Lung (tissue), 12 donors: Measurements from ENCODE around the gene HMGCS2. TPM values are rescaled to one million over a fixed set of nuclear protein-coding genes. Genes with fewer than 3 reads are reported as not detected.

ENCODE experiments used
- ATAC-seq: fragments of 200-7000 bp; cut with Tn5 transposase; one replicate; pipeline ENCODE4 v1.9.1; 2020; ENCODE audit warnings: moderate number of reproducible peaks; ENCODE audit not compliant: insufficient read depth, low FRiP score
- DNase-seq, 3 donors: peaks; one replicate each; pipeline ENCODE4 v3.0.0-alpha.2; 2013 to 2017
- H3K27ac ChIP-seq, 2 donors: one replicate each; pipeline ENCODE4 v1.5.1; 2013; ENCODE audit warnings: mild to moderate bottlenecking in 2 of 2, moderate library complexity in 2 of 2, control low read depth in 1 of 2, inconsistent platforms in 1 of 2, low read depth in 1 of 2, low read length in 1 of 2
- H3K27me3 ChIP-seq, 3 donors: one replicate each; pipeline ENCODE4 v1.5.1; 2013; ENCODE audit warnings: low read length in 2 of 3; ENCODE audit not compliant: control insufficient read depth in 3 of 3, insufficient read depth in 3 of 3
- H3K36me3 ChIP-seq, 4 donors: one replicate each; pipeline ENCODE4 v1.5.1; 2013; ENCODE audit warnings: low read length in 4 of 4, mild to moderate bottlenecking in 1 of 4, moderate library complexity in 1 of 4; ENCODE audit not compliant: control insufficient read depth in 4 of 4, insufficient read depth in 4 of 4
- H3K4me1 ChIP-seq, 5 donors: one replicate each; pipeline ENCODE4 v1.5.1; 2013; ENCODE audit warnings: low read length in 5 of 5, mild to moderate bottlenecking in 2 of 5, moderate library complexity in 1 of 5; ENCODE audit not compliant: control insufficient read depth in 5 of 5, insufficient read depth in 5 of 5
- H3K4me3 ChIP-seq: one replicate; pipeline ENCODE4 v1.5.1; 2013; ENCODE audit warnings: mild to moderate bottlenecking, control low read depth, moderate library complexity
- H3K9ac ChIP-seq, 2 donors: one replicate each; pipeline ENCODE4 v1.5.1; 2013; ENCODE audit warnings: low read length in 2 of 2, control low read depth in 1 of 2; ENCODE audit not compliant: insufficient read depth in 1 of 2
- H3K9me3 ChIP-seq, 4 donors: one replicate each; pipeline ENCODE4 v1.5.1; 2013; ENCODE audit warnings: low read length in 3 of 4, mild to moderate bottlenecking in 1 of 4, moderate library complexity in 1 of 4; ENCODE audit not compliant: control insufficient read depth in 4 of 4, insufficient read depth in 3 of 4
- CTCF ChIP-seq: IDR thresholded peaks from 2 replicates; pipeline ENCODE4 v1.5.1; 2012; ENCODE audit warnings: mild to moderate bottlenecking; ENCODE audit errors: control extremely low read depth, extremely low read depth
- WGBS, 2 donors: extraction: QIAGEN DNeasy Blood & Tissue Kit; methylation state at CpG; one replicate each; pipeline ENCODE4 v1.1.7; 2013; 5-methylcytosine and 5-hydroxymethylcytosine counted together
- polyA plus RNA-seq, 2 donors: library from polyadenylated mRNA; stranded (reverse); fragments of 200-250 nt; gene quantifications; one replicate each; pipeline ENCODE4 v1.2.1, GENCODE V29; 2013
- total RNA-seq, 2 donors: library from RNA; depleted of rRNA in 1 of 2; stranded (reverse); fragments of >200 nt in 1 of 2; gene quantifications; one replicate each; pipeline ENCODE4 v1.2.1, GENCODE V29; 2014 to 2021
- donor health status: control.
- donor health status: control.
- donor health status: Bipolar disorder and iron deficiency.
- donor health status: healthy.
- donor health status: DM: yes; HTN: yes; CAD: no.

HMGCS2 gene
- total and polyA plus RNA-seq, 4 donors, result 0.28 to 4.2 (median 0.52) TPM; not detected in 1

- H3K36me3 ChIP-seq, result peaks cover 0 to 22% (median 14%) of the 10 kb centered on the region in 4 donors
- ATAC-seq, result no peak
- DNase-seq, result no peak
- no peak for TF ChIP-seq CTCF
- no peaks in the 10 kb centered on the region for H3K27me3 ChIP-seq
- no peaks in the 10 kb centered on the region for H3K9me3 ChIP-seq
- no peak overlapping the region for H3K27ac ChIP-seq
- no peak overlapping the region for H3K4me3 ChIP-seq
- H3K9ac ChIP-seq, result no peak overlapping the region
- 86 to 93% methylated on average over 7 of the region's 7 CpGs for WGBS, 2 donors
- H3K4me1 ChIP-seq, result peaks cover 0 to 8% (median under 1%) of the 10 kb centered on the region in 5 donors
Observed at GRCh38 chr1:119738100-119738720, 30.5 kb downstream of the HMGCS2 start.

- Histone ChIP-seq H3K27ac (no peak overlapping the region), H3K27me3 (no peaks in the 10 kb centered on the region), H3K9ac (no peak overlapping the region), H3K36me3 (peaks cover 0 to 22% (median 12%) of the 10 kb centered on the region in 4 donors), H3K4me1 (peaks cover 0 to 6% (median 0%) of the 10 kb centered on the region in 5 donors), H3K4me3 (no peak overlapping the region), H3K9me3 (no peaks in the 10 kb centered on the region)
- ATAC-seq (no peak), DNase-seq (peak; percentile 36 to 75 (median 74))
- TF ChIP-seq CTCF, result no peak
- 45 to 66% methylated on average over 16 of the region's 16 CpGs for WGBS, 2 donors
Observed at GRCh38 chr1:119737040-119737682, 31.5 kb downstream of the HMGCS2 start.

GRCh38 chr1:119736649-119737039 is 32.1 kb downstream of the HMGCS2 start:
- Histone ChIP-seq H3K9me3 (no peaks in the 10 kb centered on the region), H3K36me3 (peaks cover 0 to 22% (median 12%) of the 10 kb centered on the region in 4 donors), H3K9ac (no peak overlapping the region), H3K27me3 (no peaks in the 10 kb centered on the region), H3K4me3 (no peak overlapping the region), H3K4me1 (peaks cover 0 to 6% (median 0%) of the 10 kb centered on the region in 5 donors), H3K27ac (no peak overlapping the region)
- ATAC-seq (no peak), DNase-seq (no peak)
- no peak for TF ChIP-seq CTCF
- WGBS, 2 donors, result 95 to 98% methylated on average over 2 of the region's 2 CpGs
